HFF-Myc (cell line): ENCODE results near the gene TFE3.

Source experiments
- DNase-seq: peaks from one replicate; pipeline ENCODE4 v3.0.0-alpha.2; 2011; ENCODE audit warnings: low read depth; ENCODE audit errors: extremely low read depth
- H3K4me3 ChIP-seq: replicated peaks from 2 replicates; pipeline ENCODE4 v1.5.1; 2011; ENCODE audit warnings: low read depth, mild to moderate bottlenecking, control low read depth, low read length
- CTCF ChIP-seq: IDR thresholded peaks from 2 replicates; pipeline ENCODE4 v1.5.1; 2012; ENCODE audit warnings: mild to moderate bottlenecking, low read depth, low read length, control low read depth; ENCODE audit errors: missing control alignments

TFE3 gene

GRCh38 chrX:49053223-49054072 is 10.3 kb upstream of the TFE3 start:
- no peak for TF ChIP-seq CTCF
- peak overlapping the region; percentile 44 for H3K4me3 ChIP-seq
- no peak for DNase-seq

GRCh38 chrX:49043987-49044281 is 777 bp upstream of the TFE3 start:
- H3K4me3 ChIP-seq, result peak overlapping the region; percentile 31
- TF ChIP-seq CTCF, result no peak
- no peak for DNase-seq

GRCh38 chrX:49042581-49043219 is 457 bp downstream of the TFE3 start:
- DNase-seq, result no peak
- peak overlapping the region; percentile 71 for H3K4me3 ChIP-seq
- no peak for TF ChIP-seq CTCF

- no peak for DNase-seq
- no peak for TF ChIP-seq CTCF
- H3K4me3 ChIP-seq, result peak overlapping the region; percentile 71
Measured at GRCh38 chrX:49041744-49042580, 1.2 kb downstream of the TFE3 start.

GRCh38 chrX:49040376-49040955 is 2.7 kb downstream of the TFE3 start:
- peak overlapping the region; percentile 71 for H3K4me3 ChIP-seq
- no peak for DNase-seq

More at GRCh38 chrX:49040376-49040955, 2.7 kb downstream of the TFE3 start:
- TF ChIP-seq CTCF, result no peak
